Mesothelial cell of epicardium (in vitro differentiated cells): ENCODE results near the gene GJB5. TPM values are rescaled to one million over a fixed set of nuclear protein-coding genes. Genes with fewer than 3 reads are reported as not detected.

Experiments
- DNase-seq, 2 experiments: peaks; one replicate each; pipeline ENCODE4 v3.0.0; 2021; ENCODE audit warnings: low spot score in 2 of 2; ENCODE audit not compliant: unreplicated experiment in 2 of 2
- H3K27ac Mint-ChIP-seq: 2 replicates; pipeline ENCODE4 v1.8.0; 2021; ENCODE audit warnings: mixed read lengths
- H3K27me3 Mint-ChIP-seq: 2 replicates; pipeline ENCODE4 v1.8.0; 2021; ENCODE audit warnings: low read depth, mixed read lengths
- H3K36me3 Mint-ChIP-seq: 2 replicates; pipeline ENCODE4 v1.8.0; 2021; ENCODE audit warnings: mixed read lengths
- H3K4me1 Mint-ChIP-seq: 2 replicates; pipeline ENCODE4 v1.8.0; 2021; ENCODE audit warnings: mixed read lengths
- H3K4me3 Mint-ChIP-seq: 2 replicates; pipeline ENCODE4 v1.8.0; 2021; ENCODE audit warnings: mild to moderate bottlenecking, moderate library complexity, mixed read lengths
- H3K9me3 Mint-ChIP-seq: 2 replicates; pipeline ENCODE4 v1.8.0; 2021; ENCODE audit warnings: mixed read lengths
- CTCF ChIP-seq: fragments of 200-600 bp; sonication (generic); IDR thresholded peaks from one replicate; pipeline ENCODE4 v1.5.0; 2021; ENCODE audit warnings: antibody characterized with exemption; ENCODE audit not compliant: unreplicated experiment
- total RNA-seq: library from RNA; stranded (reverse); gene quantifications from 3 replicates; pipeline ENCODE4 v1.2.1, GENCODE V29; 2021

The GJB5 gene
- total RNA-seq, 1 donor from 2014 or later = 0.38 TPM

DNA sequence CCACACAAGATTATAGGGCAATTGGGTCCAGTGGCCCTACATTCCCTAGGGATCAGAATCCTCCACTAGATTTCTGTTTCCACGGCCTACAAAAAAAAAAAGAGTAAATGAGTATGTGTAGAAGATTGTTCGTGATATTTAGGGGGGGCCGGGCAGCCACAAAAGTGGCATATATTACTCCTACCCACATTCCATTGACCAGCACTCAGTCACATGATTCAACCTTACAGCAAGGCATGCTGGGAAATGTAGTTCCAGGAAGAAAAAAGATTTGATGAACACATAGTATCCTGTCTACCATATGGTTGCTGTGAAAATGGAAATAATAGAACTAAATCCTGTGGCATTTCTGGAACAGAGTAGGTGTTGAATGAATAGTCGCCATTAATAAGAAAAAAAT, 43.4 kb upstream of the GJB5 start:
- TF ChIP-seq CTCF = no peak
- Mint-ChIP-seq H3K4me3 (no peak overlapping the region), H3K36me3 (no peaks in the 10 kb centered on the region), H3K27ac (no peak overlapping the region), H3K9me3 (no peaks in the 10 kb centered on the region), H3K27me3 (peaks cover 35% of the 10 kb centered on the region), H3K4me1 (no peaks in the 10 kb centered on the region)
- no peak for DNase-seq

- TF ChIP-seq CTCF = no peak
- no peaks in the 10 kb centered on the region for H3K9me3 Mint-ChIP-seq
- H3K4me1 Mint-ChIP-seq = no peaks in the 10 kb centered on the region
- H3K27ac Mint-ChIP-seq = no peak overlapping the region
- H3K27me3 Mint-ChIP-seq = peaks cover 40% of the 10 kb centered on the region
- DNase-seq = no peak
- no peaks in the 10 kb centered on the region for H3K36me3 Mint-ChIP-seq
- H3K4me3 Mint-ChIP-seq = no peak overlapping the region
Measured at GRCh38 chr1:34712007-34712688, 42.7 kb upstream of the GJB5 start.

GRCh38 chr1:34713443-34713842, 41.4 kb upstream of the GJB5 start:
- Mint-ChIP-seq H3K4me3 (no peak overlapping the region), H3K36me3 (no peaks in the 10 kb centered on the region), H3K9me3 (no peaks in the 10 kb centered on the region), H3K27ac (no peak overlapping the region), H3K4me1 (no peaks in the 10 kb centered on the region), H3K27me3 (peaks cover 43% of the 10 kb centered on the region)
- TF ChIP-seq CTCF = no peak
- DNase-seq = no peak

- Mint-ChIP-seq H3K9me3 (no peaks in the 10 kb centered on the region), H3K36me3 (no peaks in the 10 kb centered on the region)
Measured at GRCh38 chr1:34714386-34714785, 40.5 kb upstream of the GJB5 start.

DNA sequence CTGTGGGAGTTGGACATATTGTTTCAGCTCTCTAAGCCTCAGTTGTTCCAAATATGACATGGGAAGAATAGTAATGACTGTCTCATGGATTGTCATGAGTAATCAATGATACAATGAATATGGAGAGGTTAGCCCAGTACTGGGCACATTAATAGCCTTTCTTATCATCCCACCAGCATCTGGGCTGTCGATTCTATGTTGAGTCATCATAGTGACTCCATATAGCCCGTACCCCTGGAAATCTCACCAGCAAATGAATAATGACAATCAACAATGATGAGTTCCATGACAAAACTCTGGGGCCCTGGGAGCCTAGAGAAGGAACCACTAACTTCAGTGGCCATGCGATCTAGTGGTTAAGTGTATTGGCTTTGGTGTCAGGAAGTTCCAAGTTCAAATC, 39.7 kb upstream of the GJB5 start:
- no peak overlapping the region for H3K27ac Mint-ChIP-seq
- H3K9me3 Mint-ChIP-seq = no peaks in the 10 kb centered on the region
- H3K36me3 Mint-ChIP-seq = no peaks in the 10 kb centered on the region
- no peaks in the 10 kb centered on the region for H3K4me1 Mint-ChIP-seq
- no peak overlapping the region for H3K4me3 Mint-ChIP-seq
- DNase-seq = no peak
- no peak for TF ChIP-seq CTCF
- H3K27me3 Mint-ChIP-seq = peaks cover 52% of the 10 kb centered on the region

More at GRCh38 chr1:34714386-34714785, 40.5 kb upstream of the GJB5 start:
- TF ChIP-seq CTCF = no peak
- Mint-ChIP-seq H3K4me3 (no peak overlapping the region), H3K4me1 (no peaks in the 10 kb centered on the region), H3K27ac (no peak overlapping the region), H3K27me3 (peaks cover 44% of the 10 kb centered on the region)
- no peak for DNase-seq
